HG02938 (cell line): ENCODE results near the gene STK35.
"Not testable (repeated sequence)": the region's sequence is repeated elsewhere in the genome, so short reads cannot be mapped to it uniquely, and the experiment has no call there.

Source experiments
- ATAC-seq: cut with Tn5 transposase; IDR thresholded peaks from one replicate; pipeline ENCODE4 v1.9.1; 2021; ENCODE audit warnings: mild to moderate bottlenecking, moderate library complexity; ENCODE audit not compliant: unreplicated experiment

STK35 gene

DNA sequence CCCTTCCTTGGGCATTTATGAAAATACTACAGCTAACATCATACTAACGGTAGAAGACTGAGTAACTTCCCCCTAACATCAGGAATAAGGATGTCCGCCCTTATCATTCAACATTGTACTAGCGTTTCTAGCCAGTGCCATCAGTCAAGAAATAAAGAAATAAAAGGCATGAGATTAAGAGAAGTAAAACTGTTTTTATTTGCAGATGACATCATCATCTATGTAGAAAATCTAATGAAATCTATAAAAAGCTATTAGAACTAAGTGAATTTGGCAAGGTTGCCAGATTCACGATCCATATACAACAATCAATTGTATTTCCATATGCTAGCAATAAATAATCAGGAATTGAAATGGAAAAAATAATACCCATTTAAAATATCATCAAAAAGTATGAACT, 54.6 kb downstream of the STK35 start:
- ATAC-seq = no peak

DNA sequence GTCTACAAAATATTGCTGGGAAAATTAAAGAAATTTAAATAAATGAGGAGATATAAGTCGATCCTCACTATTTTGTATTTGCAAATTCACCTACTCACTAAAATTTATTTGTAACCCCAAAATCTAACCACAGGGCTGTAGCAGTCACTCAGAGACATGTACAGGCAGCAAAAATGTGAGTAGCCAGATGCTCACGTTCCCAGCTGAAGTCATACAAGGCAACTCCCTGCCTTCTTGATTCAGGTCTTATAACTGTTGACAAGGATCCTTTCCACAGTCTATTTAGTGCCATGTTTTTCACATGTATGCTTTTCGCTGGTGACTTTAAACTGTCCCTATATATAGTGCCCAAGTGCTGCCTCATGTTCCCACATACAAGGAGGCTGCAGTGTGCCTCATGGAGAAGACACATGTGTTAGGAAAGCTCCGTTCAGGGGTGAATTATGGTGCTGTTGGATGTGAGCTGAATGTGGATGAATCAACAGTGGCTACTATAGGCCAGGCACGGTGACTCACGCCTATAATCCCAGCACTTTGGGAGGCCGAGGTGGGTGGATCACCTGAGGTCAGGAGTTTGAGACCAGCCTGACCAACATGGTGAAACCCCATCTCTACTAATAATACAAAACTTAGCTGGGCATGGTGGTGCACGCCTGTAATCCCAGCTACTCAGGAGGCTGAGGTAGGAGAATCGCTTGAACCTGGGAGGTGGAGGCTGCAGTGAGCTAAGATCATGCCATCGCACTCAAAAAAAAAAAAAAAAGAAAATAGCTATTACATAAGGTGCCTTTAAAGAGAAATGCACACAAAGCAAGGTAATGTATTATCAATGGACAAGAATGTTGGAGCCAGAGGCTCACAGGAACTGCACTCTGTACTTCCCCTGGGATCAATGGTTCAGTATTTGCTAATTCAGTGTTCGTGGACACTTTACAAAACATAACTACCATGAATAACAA, 55.3 kb downstream of the STK35 start:
- ATAC-seq = no peak

DNA sequence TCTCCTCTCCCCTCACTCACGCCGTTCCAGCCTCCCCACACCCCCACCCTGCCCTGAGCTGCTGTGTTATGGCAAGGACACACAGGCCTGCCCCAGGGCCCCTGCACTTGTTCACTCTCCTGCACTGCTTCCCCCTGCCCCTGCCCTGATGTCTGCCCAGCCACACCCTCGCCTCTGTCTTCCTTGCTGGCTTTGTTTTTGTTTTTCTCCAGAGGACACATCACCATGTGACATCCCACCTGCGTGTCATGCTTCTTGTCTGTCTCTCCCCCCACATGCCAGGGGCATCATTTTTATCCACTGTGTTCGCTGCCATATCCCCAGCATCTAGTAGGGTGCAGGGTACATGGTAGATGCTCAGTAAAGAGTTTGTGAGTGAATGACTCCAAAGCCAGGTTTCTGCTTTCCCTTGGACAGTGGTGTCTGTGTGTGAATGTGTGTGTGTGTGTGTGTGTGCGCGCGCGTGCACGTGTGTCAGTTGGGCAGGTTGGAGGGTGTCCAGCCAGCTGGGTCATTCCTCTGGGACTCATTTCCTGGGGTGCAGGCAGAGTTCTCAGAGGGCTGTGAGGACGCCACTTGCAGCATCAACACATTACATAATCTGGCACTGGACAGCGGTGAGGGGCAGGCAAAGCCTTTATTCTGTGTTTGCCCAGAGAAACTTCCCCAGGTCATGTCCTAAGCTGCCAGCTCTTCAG, 60.6 kb downstream of the STK35 start:
- ATAC-seq = no peak

DNA sequence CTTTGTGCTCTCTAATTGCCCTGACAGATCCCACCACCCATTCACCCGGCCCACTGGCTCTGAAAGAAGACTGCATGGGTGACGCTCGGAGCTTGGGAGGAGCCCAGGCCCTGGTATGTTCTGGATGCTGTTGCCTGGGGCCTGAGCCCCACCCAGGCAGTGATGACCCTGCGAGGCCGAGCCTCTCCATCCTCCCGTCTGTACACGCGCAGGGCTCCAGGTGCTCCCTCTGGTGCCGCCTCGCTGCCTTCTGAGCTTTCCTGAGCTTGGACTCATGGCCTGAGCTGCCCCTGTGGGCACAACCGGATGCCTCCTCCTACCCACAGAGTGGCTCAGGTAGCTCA, 61.2 kb downstream of the STK35 start:
- no peak for ATAC-seq

DNA sequence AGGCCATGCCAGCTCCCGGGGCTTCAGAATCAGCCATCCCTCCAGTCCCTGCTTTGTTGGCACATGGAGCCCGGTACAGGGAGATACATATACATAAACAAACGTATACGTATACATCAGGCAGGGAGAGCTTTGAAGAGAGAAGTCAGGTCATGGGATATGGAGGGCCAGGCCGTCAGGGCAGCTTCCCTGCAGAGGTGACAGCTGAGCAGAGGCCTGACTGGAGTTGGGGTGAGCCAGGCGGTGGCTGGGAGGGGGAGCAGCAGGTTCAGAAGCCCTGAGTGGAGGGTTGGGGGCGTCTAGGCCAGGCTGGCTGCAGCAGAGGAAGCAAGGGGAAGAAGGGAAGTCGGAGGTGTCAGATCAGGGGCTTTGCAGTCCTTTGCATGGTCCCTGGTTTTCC, 61.7 kb downstream of the STK35 start:
- no peak for ATAC-seq

DNA sequence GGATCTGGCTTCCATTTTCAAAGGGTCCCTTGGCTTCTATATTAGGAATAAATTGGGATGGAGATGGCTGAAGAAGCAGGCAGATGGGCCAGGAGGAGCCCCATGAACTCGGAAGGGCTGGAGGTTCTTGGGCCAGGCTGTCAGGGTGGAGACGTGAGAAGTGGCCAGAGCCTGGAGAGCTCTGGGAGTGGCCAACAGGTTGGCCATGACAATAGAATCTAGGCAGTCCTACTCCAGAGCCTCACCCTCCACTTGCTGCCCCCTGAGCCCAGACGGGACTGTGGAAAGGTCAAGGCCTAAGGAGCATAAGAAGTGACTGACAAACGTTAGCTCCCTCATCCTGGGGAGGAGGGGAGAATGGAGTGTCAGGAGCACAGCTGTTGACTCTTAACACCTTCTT, 62.1 kb downstream of the STK35 start:
- no peak for ATAC-seq

DNA sequence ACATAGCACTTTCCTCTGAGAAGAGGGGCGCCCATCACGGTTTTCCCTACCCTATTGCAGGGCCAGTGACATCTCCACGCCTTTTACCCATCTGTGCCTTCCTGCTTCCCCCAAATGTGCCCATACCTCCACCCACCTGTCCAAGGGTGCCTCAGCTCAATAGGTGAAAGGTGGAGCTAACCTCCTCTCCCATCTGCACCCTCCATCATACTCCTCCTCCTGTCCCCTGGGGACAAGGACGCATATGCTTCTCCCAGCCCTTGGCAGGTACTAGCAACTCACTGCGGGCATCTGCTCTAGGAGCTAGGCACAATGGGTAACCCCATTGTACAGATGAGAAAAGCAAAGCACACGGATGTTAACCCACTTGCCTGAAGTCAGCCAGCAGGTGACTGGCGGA, 62.8 kb downstream of the STK35 start:
- ATAC-seq = no peak

DNA sequence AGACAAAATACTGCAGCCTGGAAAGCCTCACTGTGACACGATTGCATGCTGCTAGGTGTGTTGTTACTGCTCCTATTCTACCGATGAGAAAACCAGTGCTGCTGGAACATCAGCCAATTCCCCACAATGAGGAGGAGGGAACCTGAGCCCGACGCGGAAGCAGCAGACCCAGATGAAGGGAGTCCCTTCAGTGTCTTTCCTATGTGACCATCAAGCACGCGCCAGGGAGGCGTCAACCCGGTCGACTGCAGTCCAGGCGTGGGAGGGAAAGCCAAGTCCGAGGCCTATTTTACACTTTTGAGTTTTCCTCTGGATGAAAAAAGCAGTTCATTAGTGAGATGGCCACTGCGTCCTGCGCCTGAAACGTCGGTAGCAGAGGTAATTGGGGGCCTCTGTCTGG, 63.3 kb downstream of the STK35 start:
- no peak for ATAC-seq

DNA sequence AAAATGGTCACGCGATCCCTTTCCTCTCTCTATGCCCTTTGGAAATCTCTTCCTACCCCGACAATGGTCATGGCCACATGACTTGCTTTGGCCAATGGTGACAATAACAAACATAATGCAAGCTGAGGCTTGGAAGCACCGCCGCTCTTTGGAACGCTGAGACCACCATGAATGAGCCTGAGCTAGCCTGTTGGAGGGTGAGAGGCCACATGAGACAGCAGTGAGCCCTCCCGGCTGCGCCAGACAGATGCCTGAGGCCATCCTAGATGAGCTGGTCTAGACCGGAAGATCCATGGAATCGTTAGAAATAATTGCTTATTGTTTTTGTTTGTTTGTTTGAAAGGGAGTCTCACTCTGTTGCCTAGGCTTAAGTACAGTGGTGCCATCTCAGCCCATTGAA, 64.2 kb downstream of the STK35 start:
- ATAC-seq = no peak

DNA sequence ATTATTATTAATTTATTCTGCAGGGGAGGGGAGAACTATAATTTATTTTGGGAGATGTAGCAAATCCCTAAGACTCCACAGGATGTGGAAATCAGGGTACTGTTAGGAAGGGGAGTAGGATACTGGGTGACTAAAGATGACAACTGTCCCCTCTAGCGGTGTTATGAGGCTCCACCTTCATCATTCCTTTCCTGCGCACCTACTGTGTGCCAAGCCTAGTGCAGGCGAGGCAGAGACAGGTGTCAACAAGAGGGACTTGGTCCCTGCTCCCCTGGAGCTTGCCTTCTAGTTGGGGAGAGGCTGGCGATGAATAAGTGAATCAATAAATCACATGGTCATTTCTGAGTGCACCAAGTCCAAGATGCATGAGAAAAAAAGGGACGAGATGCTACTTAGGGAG, 65.5 kb downstream of the STK35 start:
- no peak for ATAC-seq

DNA sequence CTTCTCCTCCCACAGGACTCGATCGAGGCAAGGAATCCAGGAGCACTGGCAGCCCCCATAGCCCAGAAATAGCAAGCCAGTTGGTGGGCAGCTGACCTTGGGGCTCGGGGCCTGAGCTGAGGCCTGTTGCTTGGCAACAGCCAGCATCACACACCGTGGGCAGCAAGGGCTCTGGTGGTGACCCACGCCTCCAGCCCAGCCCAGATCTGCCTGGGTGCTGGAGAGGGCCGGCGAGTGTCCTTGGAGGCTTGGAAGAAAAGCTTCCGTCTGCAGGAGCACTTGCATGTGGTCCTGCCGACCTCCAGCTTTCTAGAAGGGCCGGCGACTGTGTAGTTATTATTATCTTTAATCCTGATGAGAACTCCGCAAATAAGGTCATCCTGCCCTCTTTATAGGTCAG, 67.3 kb downstream of the STK35 start:
- no peak for ATAC-seq

DNA sequence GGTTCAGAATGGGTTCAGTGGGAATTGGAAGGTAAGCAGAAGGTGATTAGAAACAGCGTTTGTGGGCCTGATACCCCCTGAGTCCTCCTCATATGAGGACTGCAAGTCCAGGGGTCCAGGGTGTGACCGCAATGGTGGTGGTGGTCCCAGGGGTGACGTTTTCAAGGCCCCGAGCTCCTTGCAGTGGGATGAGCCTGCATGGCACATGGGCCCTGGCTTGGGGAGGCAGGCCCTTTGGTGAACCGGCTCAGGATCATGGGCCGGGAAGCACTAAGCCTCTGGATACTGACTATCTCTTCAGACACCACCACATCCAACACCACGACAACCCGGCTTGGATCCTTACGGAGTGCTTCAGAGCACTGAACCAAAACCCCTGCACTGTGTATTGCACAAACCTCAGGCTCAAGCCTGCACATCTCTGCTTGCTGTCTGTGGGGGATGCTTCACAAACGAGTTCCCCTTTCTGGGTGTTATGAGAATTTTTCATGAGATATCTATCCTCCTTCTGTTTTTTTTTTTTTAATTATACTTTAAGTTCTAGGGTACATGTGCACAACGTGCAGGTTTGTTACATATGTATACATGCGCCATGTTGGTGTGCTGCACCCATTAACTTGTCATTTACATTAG, 67.9 kb downstream of the STK35 start:
- ATAC-seq = no peak

DNA sequence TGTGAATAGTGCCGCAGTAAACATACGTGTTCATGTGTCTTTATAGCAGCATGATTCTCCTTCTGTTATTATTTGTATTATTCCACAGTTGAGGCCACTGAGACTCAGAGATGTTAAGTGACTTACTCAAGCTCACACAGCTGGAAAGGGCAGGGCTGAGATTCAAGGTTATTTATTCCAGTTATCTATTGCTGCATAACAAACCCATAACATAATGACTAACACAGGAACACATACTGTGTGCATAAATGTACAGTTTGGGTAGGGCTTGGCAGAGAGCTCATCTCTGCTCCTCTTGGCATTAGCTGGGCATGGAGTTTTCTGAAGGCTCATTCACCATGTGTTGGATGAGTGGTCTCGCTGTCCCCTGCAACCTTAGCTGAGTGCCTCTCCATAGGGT, 68.8 kb downstream of the STK35 start:
- ATAC-seq = no peak

DNA sequence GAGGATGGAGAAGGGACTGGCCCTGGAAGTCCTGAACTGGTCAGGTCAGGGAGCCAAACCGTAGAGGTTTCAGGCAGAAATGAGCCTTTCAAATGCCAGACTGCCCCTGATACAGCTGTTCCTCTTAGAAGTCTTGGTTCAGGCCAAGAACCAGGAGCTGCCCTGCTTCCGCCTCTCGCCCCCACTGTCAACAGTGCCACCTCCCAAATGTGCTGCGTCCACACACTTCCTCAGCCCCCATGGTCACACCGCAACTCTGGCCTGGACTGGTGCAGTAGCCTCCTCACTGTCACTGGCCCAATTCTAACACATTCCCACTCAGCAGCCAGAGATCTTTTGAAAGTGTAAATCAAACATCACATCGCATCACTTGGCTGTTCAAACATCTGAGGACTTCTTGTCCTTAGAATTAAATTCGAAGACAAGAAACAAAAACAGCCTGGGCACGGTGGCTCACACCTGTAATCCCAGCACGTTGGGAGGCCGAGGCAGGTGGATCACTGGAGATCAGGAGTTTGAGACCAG, 69.7 kb downstream of the STK35 start:
- ATAC-seq = no peak

DNA sequence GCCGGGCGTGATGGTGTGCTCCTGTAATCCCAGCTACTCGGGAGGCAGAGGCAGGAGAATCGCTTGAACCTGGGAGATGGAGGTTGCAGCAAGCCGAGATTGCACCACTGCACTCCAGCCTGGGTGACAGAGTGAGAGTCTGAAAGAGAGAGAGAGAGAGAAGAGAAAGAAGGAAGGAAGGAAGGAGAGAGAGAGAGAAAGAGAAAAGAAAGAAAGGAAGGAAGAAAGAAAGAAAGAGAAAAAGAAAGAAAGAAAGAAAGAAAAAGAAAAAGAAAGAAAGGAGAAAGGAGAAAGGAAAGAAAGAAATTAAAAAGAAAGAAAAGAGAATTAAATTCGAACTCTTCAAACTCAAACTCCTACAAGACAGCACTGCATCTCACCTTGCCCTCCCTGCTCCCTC, 70.2 kb downstream of the STK35 start:
- not testable (repeated sequence) for ATAC-seq

DNA sequence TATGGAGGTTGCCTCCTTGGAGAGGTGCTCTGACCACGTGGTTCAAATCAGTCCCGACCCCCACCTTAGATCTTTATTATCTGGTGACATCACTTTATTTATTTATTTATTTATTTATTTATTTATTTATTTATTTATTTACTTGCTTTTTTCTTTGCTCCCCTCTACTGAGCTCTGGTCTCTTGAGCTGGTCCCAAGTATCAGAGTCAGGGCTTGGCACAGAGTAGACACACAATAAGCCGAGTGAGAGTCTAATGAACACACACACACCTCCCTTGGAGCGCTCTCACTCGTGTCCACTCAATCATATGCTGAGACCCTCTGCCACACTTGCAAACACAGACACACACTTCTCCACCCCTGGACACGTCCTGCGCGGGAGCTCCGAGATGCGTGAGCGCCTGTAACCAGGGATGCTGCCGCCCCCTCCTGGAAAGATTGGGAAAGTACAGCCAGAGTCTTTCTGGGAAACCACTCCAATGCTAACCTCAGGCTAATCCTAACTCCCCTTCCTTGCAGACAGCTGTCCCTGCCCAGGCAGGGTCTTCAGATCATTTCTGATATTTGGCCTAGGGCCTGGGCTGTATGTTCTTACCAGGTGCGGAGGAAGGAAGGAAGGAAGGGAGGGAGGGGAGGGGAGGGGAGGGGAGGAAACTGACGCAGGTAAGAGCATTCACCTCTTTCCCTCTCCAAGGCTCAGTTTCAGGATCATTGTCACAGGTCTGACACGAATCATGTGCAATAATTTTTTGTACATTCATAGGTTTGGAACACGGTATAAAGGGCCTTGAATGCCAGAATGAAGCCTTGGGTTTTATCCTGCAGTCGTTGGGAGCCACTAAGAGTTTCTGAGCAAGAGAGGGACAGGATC, 70.9 kb downstream of the STK35 start:
- ATAC-seq = no peak

DNA sequence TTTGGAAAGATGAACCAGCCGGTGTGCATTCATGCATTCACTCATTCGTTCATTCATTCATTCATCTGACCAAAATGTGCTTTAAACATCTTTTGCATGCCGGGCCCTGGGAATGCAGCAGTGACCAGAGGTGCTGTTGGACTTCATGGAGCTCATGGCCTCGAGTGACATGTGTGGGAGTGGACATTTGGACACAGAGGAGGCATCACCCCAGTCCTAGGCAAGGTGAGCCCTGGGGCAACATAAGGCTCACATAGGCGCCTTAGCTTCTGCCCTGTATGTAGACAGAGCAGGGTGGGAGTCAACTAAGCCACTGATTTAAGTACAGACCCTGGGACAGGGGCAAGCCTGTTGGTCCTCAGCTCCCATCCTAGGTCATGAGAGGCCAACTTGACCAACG, 71.6 kb downstream of the STK35 start:
- ATAC-seq = no peak

DNA sequence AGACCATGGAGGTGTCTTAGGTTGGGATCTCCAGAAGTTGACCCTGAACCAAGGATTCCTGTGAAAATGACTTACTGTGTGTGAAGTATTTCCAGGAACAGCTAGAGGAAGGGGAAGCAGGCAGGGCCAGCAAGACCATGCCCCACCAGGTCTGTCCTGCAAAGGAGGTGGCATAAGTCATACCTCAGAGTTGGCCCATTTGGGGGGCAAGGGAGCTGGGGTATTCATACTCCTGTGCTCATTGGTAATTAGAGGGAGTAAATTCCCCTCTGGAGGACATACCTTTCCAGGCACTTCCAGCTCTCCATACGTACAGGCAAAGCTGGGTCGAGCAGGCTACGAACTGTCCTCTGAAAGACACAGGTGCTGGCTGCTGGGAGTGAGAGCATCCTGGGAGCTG, 72.4 kb downstream of the STK35 start:
- no peak for ATAC-seq

DNA sequence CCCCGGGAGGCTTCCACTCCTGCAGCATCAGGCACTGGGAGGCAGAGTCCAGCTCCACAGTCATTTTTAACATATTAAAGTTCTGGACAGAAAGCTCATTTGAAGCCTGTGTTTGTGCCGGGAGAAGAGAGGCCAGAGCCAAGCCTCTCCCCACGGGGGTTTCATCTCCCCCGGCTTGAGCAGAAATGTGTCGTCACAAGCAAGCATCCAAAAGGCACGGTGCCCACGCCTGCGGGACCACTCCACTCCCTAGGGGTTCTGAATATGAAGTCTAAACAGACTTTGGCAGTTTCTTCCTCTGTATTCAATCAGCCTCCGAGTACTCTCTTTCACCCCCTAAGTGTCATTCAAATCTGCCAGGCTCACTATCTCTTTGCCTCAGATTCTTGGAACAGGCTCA, 75.3 kb downstream of the STK35 start:
- ATAC-seq = no peak

DNA sequence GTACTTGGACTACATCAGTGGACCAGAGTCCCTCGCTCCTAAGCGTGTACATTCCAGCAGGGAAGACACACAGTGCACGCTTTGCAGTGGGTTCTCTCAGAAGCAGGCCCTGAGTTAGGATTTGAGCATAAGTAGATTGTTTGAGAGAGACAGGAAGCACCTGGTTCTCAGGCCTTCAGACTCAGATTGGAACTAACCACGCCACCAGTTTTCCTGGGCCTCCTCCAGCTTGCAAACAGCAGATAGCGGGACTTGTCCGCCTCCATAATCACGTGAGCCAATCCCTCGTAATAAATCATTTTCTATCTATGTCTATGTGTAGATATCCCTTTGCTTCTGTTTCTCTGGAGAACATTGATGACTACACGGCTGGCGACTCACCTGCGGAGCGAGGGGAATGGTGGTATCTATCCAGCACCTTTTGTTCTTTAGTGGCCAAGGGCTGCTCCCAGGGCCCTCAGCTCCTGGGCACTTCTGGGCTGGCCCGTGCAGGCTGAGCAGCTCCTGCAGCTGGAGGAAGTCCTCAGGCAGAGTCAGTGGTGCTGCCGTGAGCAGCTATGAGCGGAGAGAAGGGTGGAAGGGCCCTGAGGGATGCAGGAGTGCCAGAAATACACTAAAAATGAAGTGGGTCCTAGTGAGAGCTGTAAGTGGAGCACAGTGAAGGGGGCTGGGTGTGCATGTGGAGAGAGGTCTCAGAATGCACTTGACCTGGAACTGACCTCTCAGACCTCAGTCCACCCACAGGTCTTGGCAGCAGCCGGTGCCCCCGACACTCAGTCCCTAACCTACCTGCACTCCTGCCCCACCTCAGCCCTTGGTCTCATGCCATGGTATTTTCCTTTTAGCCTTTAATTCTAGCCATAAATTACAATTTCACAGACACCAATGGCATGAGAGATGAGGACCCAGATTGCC, 76.9 kb downstream of the STK35 start:
- no peak for ATAC-seq
